H1 (cell line): Measurements from ENCODE around the gene SLC35F3. TPM values are rescaled to one million over a fixed set of nuclear protein-coding genes. Genes with fewer than 3 reads are reported as not detected.

ENCODE experiments used
- CTCF ChIA-PET: fragments of 300-600 bp; sonication (Branson Sonifier 250); formaldehyde crosslinking; loops from one replicate; lab custom pipeline; 2021; ENCODE audit not compliant: partially characterized antibody; lab: Charles Lee
- POLR2A ChIA-PET: fragments of 300-600 bp; sonication (Branson Sonifier 250); formaldehyde crosslinking; loops from one replicate; lab custom pipeline; 2021; ENCODE audit warnings: inconsistent platforms; ENCODE audit not compliant: partially characterized antibody; lab: Charles Lee
- DNase-seq, 2 experiments: peaks; one replicate each; pipeline versions ENCODE4 v3.0.0 to v3.0.0-alpha.2; 2010 to 2022; ENCODE audit warnings: low spot score in 2 of 2, low read depth in 1 of 2, mixed read lengths in 1 of 2
- FAIRE-seq: peaks from 2 replicates; lab custom pipeline; 2011; peaks lifted over from hg19 to GRCh38; lab: Jason Lieb, UNC
- H2AFZ ChIP-seq: 2 replicates; pipeline ENCODE4 v1.8.1; 2012; ENCODE audit warnings: low read length, inconsistent platforms
- H2AK5ac ChIP-seq: 2 replicates; pipeline ENCODE4 v1.6.1; 2013; ENCODE audit warnings: low read depth, low read length
- H2BK120ac ChIP-seq: replicated peaks from 2 replicates; pipeline ENCODE3; 2013; ENCODE audit warnings: low read depth, low read length, inconsistent platforms
- H2BK12ac ChIP-seq: 2 replicates; pipeline ENCODE4 v1.6.1; 2013; ENCODE audit warnings: low read depth, low read length
- H2BK15ac ChIP-seq: 2 replicates; pipeline ENCODE4 v1.6.1; 2013; ENCODE audit warnings: low read length
- H2BK20ac ChIP-seq: 2 replicates; pipeline ENCODE4 v1.6.1; 2013; ENCODE audit warnings: low read length
- H2BK5ac ChIP-seq: 2 replicates; pipeline ENCODE4 v1.6.1; 2013; ENCODE audit warnings: low read depth, low read length
- H3K14ac ChIP-seq: 2 replicates; pipeline ENCODE4 v1.6.1; 2013; ENCODE audit warnings: inconsistent platforms; ENCODE audit not compliant: insufficient read length
- H3K18ac ChIP-seq: 2 replicates; pipeline ENCODE4 v1.6.1; 2013; ENCODE audit warnings: low read length; ENCODE audit errors: extremely low read depth
- H3K23ac ChIP-seq: 2 replicates; pipeline ENCODE4 v1.6.1; 2013; ENCODE audit warnings: inconsistent platforms; ENCODE audit not compliant: insufficient read length
- H3K23me2 ChIP-seq: 2 replicates; pipeline ENCODE4 v1.6.1; 2013; ENCODE audit warnings: low read depth, low read length
- H3K27ac ChIP-seq: 2 replicates; pipeline ENCODE4 v1.6.1; 2011; ENCODE audit warnings: low read depth, low read length, inconsistent platforms
- H3K27me3 ChIP-seq, 4 experiments: replicated peaks in 1 of 4; 1 replicate in 1 of 4; 2 replicates in 3 of 4; pipeline versions ENCODE4 v1.6.1 to v1.8.1; 2011 to 2013; ENCODE audit warnings: low read length in 3 of 4, mild to moderate bottlenecking in 3 of 4, inconsistent platforms in 2 of 4, mixed read lengths in 2 of 4, moderate library complexity in 1 of 4; ENCODE audit not compliant: control insufficient read depth in 3 of 4, insufficient read depth in 3 of 4; ENCODE audit errors: extremely low read depth in 1 of 4
- H3K36me3 ChIP-seq, 4 experiments: 2 replicates each; pipeline versions ENCODE4 v1.6.1 to v1.8.1; 2011 to 2013; ENCODE audit warnings: mild to moderate bottlenecking in 4 of 4, low read length in 3 of 4, moderate library complexity in 2 of 4, control low read depth in 1 of 4, inconsistent platforms in 1 of 4; ENCODE audit not compliant: insufficient read depth in 4 of 4, control insufficient read depth in 2 of 4
- H3K4ac ChIP-seq: replicated peaks from 2 replicates; pipeline ENCODE3; 2013; ENCODE audit warnings: low read length, low read depth, mixed read lengths, inconsistent platforms; ENCODE audit not compliant: insufficient read length
- H3K4me1 ChIP-seq, 4 experiments: replicated peaks in 1 of 4; 1 replicate in 1 of 4; 2 replicates in 3 of 4; pipeline versions ENCODE4 v1.6.1 to v1.8.1; 2011 to 2013; ENCODE audit warnings: low read length in 3 of 4, inconsistent platforms in 2 of 4, mixed read lengths in 1 of 4; ENCODE audit not compliant: insufficient read depth in 4 of 4, control insufficient read depth in 3 of 4
- H3K4me2 ChIP-seq, 2 experiments: 2 replicates each; pipeline versions ENCODE4 v1.6.1 to v1.8.1; 2011 to 2013; ENCODE audit warnings: low read depth in 2 of 2, low read length in 2 of 2, control low read depth in 1 of 2, inconsistent platforms in 1 of 2, mild to moderate bottlenecking in 1 of 2; ENCODE audit not compliant: insufficient read depth in 1 of 2
- H3K4me3 ChIP-seq, 4 experiments: fragments of 200-600, 300-600 bp in 1 of 4; sonication (generic), shearing (Covaris generic), sonication (Bioruptor Twin) in 1 of 4; 2 replicates each; pipeline versions ENCODE4 v1.5.1 to v1.8.1; 2011 to 2016; ENCODE audit warnings: low read length in 4 of 4, low read depth in 3 of 4, control low read depth in 2 of 4, inconsistent platforms in 2 of 4, mild to moderate bottlenecking in 2 of 4, mixed read lengths in 1 of 4, moderate library complexity in 1 of 4; ENCODE audit not compliant: insufficient read depth in 2 of 4; ENCODE audit errors: extremely low read depth in 1 of 4
- H3K56ac ChIP-seq: replicated peaks from 2 replicates; pipeline ENCODE3; 2013; ENCODE audit warnings: low read depth, mild to moderate bottlenecking, mixed read lengths, low read length, inconsistent platforms; ENCODE audit not compliant: insufficient read length
- H3K79me1 ChIP-seq: 2 replicates; pipeline ENCODE4 v1.6.1; 2013; ENCODE audit warnings: low read depth, low read length, control low read depth
- H3K79me2 ChIP-seq, 2 experiments: 2 replicates each; pipeline versions ENCODE4 v1.6.1 to v1.8.1; 2012 to 2013; ENCODE audit warnings: low read length in 2 of 2, mild to moderate bottlenecking in 2 of 2, inconsistent platforms in 1 of 2; ENCODE audit not compliant: insufficient read depth in 2 of 2, control insufficient read depth in 1 of 2
- H3K9ac ChIP-seq, 4 experiments: replicated peaks in 1 of 4; 1 replicate in 1 of 4; 2 replicates in 3 of 4; pipeline versions ENCODE4 v1.6.1 to v1.8.1; 2011 to 2013; ENCODE audit warnings: low read depth in 3 of 4, low read length in 3 of 4, control low read depth in 2 of 4, mild to moderate bottlenecking in 2 of 4, moderate library complexity in 2 of 4, inconsistent platforms in 1 of 4; ENCODE audit errors: extremely low read depth in 1 of 4
- H3K9me3 ChIP-seq, 2 experiments: 2 replicates each; pipeline versions ENCODE4 v1.6.1 to v1.8.1; 2012 to 2013; ENCODE audit warnings: mild to moderate bottlenecking in 2 of 2, moderate library complexity in 2 of 2, control low read depth in 1 of 2, inconsistent platforms in 1 of 2, low read depth in 1 of 2, low read length in 1 of 2, mixed read lengths in 1 of 2; ENCODE audit not compliant: insufficient read depth in 2 of 2
- H4K20me1 ChIP-seq, 2 experiments: replicated peaks in 1 of 2; 2 replicates each; pipeline versions ENCODE3 to v1.8.1; 2011 to 2013; ENCODE audit warnings: inconsistent platforms in 2 of 2, low read length in 2 of 2, mild to moderate bottlenecking in 1 of 2; ENCODE audit not compliant: insufficient read depth in 2 of 2, control insufficient read depth in 1 of 2
- H4K5ac ChIP-seq: 2 replicates; pipeline ENCODE4 v1.6.1; 2013; ENCODE audit warnings: low read length, low read depth, mixed read lengths, inconsistent platforms; ENCODE audit not compliant: insufficient read length
- H4K8ac ChIP-seq: 2 replicates; pipeline ENCODE4 v1.8.0; 2013; ENCODE audit warnings: mild to moderate bottlenecking, moderate library complexity, low read length, inconsistent platforms; ENCODE audit not compliant: insufficient read depth; ENCODE audit errors: extremely low read depth
- H4K91ac ChIP-seq: replicated peaks from 2 replicates; pipeline ENCODE3; 2013; ENCODE audit warnings: low read length, mixed read lengths, inconsistent platforms; ENCODE audit not compliant: insufficient read length
- BACH1 ChIP-seq: IDR thresholded peaks from 2 replicates; pipeline ENCODE4 v1.6.1; 2012; ENCODE audit warnings: low read length, improper control_type of control experiment
- BCL11A ChIP-seq, 2 experiments: IDR thresholded peaks; one replicate each; pipeline ENCODE4 v1.6.1; 2011; ENCODE audit warnings: low read depth in 2 of 2, low read length in 2 of 2, mild to moderate bottlenecking in 2 of 2
- EZH2 ChIP-seq: fragments of 200-600 bp; sonication (generic); IDR thresholded peaks from 2 replicates; pipeline ENCODE4 v1.7.1; 2012; ENCODE audit warnings: low read depth, mild to moderate bottlenecking, moderate library complexity, low read length, inconsistent platforms; ENCODE audit not compliant: severe bottlenecking
- FOSL1 ChIP-seq: IDR thresholded peaks from 2 replicates; pipeline ENCODE4 v1.6.1; 2011; ENCODE audit warnings: mild to moderate bottlenecking, low read depth, low read length, moderate library complexity; ENCODE audit not compliant: insufficient read depth
- GABPA ChIP-seq: IDR thresholded peaks from 2 replicates; pipeline ENCODE4 v1.6.1; 2011; ENCODE audit warnings: mild to moderate bottlenecking, low read length, moderate library complexity, borderline replicate concordance; ENCODE audit not compliant: insufficient read depth
- MAFK ChIP-seq: IDR thresholded peaks from 2 replicates; pipeline ENCODE4 v1.6.1; 2012; ENCODE audit warnings: low read depth, mild to moderate bottlenecking, improper control_type of control experiment, low read length
- POU5F1 ChIP-seq: IDR thresholded peaks from 2 replicates; pipeline ENCODE4 v1.6.1; 2011; ENCODE audit warnings: low read depth, mild to moderate bottlenecking, low read length, moderate library complexity
- RXRA ChIP-seq: IDR thresholded peaks from 2 replicates; pipeline ENCODE4 v1.6.1; 2011; ENCODE audit warnings: low read depth, mild to moderate bottlenecking, low read length, moderate library complexity; ENCODE audit not compliant: insufficient read depth
- SIN3A ChIP-seq, 2 experiments: IDR thresholded peaks in 1 of 2; conservative IDR thresholded peaks in 1 of 2; 2 replicates each; pipeline ENCODE4 v1.6.1; 2011 to 2012; ENCODE audit warnings: low read length in 2 of 2, improper control_type of control experiment in 1 of 2, low read depth in 1 of 2, mild to moderate bottlenecking in 1 of 2
- TAF7 ChIP-seq: optimal IDR thresholded peaks from 2 replicates; pipeline ENCODE3; 2011; ENCODE audit warnings: low read depth, mild to moderate bottlenecking, inconsistent platforms, low read length, moderate library complexity, borderline replicate concordance
- TBP ChIP-seq: IDR thresholded peaks from 2 replicates; pipeline ENCODE4 v1.6.1; 2011; ENCODE audit warnings: low read depth, low read length, improper control_type of control experiment
- WGBS, 2 experiments: shearing (Covaris generic) in 1 of 2; methylation state at CpG; one replicate each; pipeline versions ENCODE4 v1.1.6 to v1.1.7; 2013 to 2015; ENCODE audit warnings: low lambda C conversion rate in 2 of 2, mixed read lengths in 2 of 2, inconsistent platforms in 1 of 2, low coverage in 1 of 2, missing lambda C conversion rate in 1 of 2; ENCODE audit not compliant: insufficient replicate concordance in 2 of 2, insufficient coverage in 1 of 2, insufficient read length in 1 of 2; ENCODE audit errors: extremely low coverage in 1 of 2, missing lambda C conversion rate in 1 of 2; 5-methylcytosine and 5-hydroxymethylcytosine counted together
- polyA plus RNA-seq, 7 experiments: library from polyadenylated mRNA; depleted of rRNA in 3 of 7; stranded (reverse) in 5 of 7; unstranded in 2 of 7; fragments of >200 nt in 5 of 7; fragments of 200-250 nt in 2 of 7; gene quantifications; 1 replicate in 5 of 7; 2 replicates in 1 of 7; 4 replicates in 1 of 7; pipeline versions ENCODE4 v1.2.1 to v1.2.3, GENCODE V29; 2011 to 2013; ENCODE audit warnings: missing spikeins in 2 of 7, mixed read lengths in 2 of 7
- total RNA-seq: library from RNA; stranded (reverse); fragmentation: NEBNext Ultra II Directional; extraction: Animal tissue kit (Norgen Biotek cat#: 25700); gene quantifications from 2 replicates; pipeline ENCODE4 v1.2.1, GENCODE V29; 2021
- TF ChIP-seq, protein P1 (sequence below): IDR thresholded peaks from 2 replicates; pipeline ENCODE4 v1.6.1; 2012; ENCODE audit warnings: low read length, inconsistent platforms

The SLC35F3 gene
- total and polyA plus RNA-seq, 2 of the 8 experiments (the other 6 are each of a cell fraction or from before 2014, with no cell fraction given), result 0.78 to 1.2 TPM

DNA sequence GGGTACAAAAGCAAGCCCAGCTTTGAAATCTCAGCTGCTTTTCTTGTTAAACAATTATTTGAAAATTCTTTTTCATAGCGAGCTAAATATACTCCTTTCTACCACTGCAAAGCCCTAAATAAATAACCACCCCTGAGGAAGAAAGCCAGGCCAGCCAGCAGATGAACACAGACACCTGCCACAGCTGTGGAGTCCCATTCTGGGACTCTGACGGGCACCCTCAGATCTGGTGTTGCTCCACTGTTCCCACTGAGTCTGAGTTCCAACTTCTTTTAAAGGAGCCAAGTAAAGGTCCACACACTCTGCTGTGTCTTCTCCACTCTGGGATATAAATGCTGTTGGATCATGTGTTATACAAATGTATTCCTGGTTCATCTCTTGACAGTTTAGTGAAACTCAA lies 391.1 kb downstream of the SLC35F3 start:
- Histone ChIP-seq H2BK15ac (no peak overlapping the region), H3K4me3 (no peak overlapping the region), H3K4me2 (no peak overlapping the region), H2BK20ac (no peak overlapping the region), H2BK120ac (no peak overlapping the region), H3K9ac (no peak overlapping the region), H3K18ac (no peak overlapping the region), H3K36me3 (no peaks in the 10 kb centered on the region), H3K14ac (no peak overlapping the region), H3K56ac (no peak overlapping the region), H4K5ac (no peak overlapping the region), H3K79me1 (no peaks in the 10 kb centered on the region), H3K4ac (no peak overlapping the region), H4K20me1 (no peaks in the 10 kb centered on the region), H3K9me3 (peaks cover 0 to 1% of the 10 kb centered on the region in 2 experiments; a peak in 1 of 4 replicates), H3K23me2 (no peaks in the 10 kb centered on the region), H2BK12ac (no peak overlapping the region), H2AFZ (no peak overlapping the region), H3K79me2 (no peaks in the 10 kb centered on the region), H2AK5ac (no peak overlapping the region), H3K23ac (no peak overlapping the region), H4K91ac (no peak overlapping the region), H3K27ac (no peak overlapping the region), H2BK5ac (no peak overlapping the region), H3K4me1 (peaks cover 0 to 3% (median 0%) of the 10 kb centered on the region in 4 experiments; a peak in 1 of 7 replicates), H4K8ac (no peak overlapping the region), H3K27me3 (no peaks in the 10 kb centered on the region)
- ChIA-PET CTCF (interaction anchor here (1.0 to 5.6 kb wide), 5 partner anchors 13 to 190 kb away, joined by 3 to 79 read pairs (median 5); no protein-coding TSS in a partner anchor), POLR2A (no interaction called here)
- no peak for FAIRE-seq
- 84% methylated on average over 2 of the region's 2 CpGs; no CpG with 5 or more reads in 1 of the 2 experiments for WGBS, 2 experiments
- DNase-seq, result no peak
- TF ChIP-seq POU5F1 (no peak), SIN3A (conservative IDR thresholded peaks at IDR 0.05 in 1 of 2, IDR thresholded peaks at IDR 0.05 in 1 of 2; ENCODE audit: low read depth in 1 of 2, low read length in 2 of 2) (no peak), GABPA (no peak), RXRA (no peak), BACH1 (no peak), TBP (no peak), MAFK (no peak), FOSL1 (no peak), TAF7 (no peak), EZH2 (no peak), BCL11A (IDR thresholded peaks at IDR 0.05; ENCODE audit: low read depth in 2 of 2, low read length in 2 of 2) (no peak)
- TF ChIP-seq, protein P1, sequence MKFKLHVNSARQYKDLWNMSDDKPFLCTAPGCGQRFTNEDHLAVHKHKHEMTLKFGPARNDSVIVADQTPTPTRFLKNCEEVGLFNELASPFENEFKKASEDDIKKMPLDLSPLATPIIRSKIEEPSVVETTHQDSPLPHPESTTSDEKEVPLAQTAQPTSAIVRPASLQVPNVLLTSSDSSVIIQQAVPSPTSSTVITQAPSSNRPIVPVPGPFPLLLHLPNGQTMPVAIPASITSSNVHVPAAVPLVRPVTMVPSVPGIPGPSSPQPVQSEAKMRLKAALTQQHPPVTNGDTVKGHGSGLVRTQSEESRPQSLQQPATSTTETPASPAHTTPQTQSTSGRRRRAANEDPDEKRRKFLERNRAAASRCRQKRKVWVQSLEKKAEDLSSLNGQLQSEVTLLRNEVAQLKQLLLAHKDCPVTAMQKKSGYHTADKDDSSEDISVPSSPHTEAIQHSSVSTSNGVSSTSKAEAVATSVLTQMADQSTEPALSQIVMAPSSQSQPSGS, result no peak
